T-cell (primary cell): ENCODE measurements around the gene ZDHHC7. TPM values are rescaled to one million over a fixed set of nuclear protein-coding genes. Genes with fewer than 3 reads are reported as not detected.

Source experiments
- ATAC-seq, 4 experiments: fragments of 200-7000 bp in 3 of 4; fragments of 150-1000 bp in 1 of 4; cut with Tn5 transposase; replicated peaks in 1 of 4; 1 replicate in 3 of 4; 2 replicates in 1 of 4; pipeline ENCODE4 v1.10.0; 2021; ENCODE audit warnings: moderate library complexity in 3 of 4, mild to moderate bottlenecking in 2 of 4, moderate number of reproducible peaks in 1 of 4
- CTCF ChIA-PET, 2 donors: fragments of 300-600 bp; sonication (Branson Sonifier 250); formaldehyde crosslinking; loops; one replicate each; lab custom pipeline; 2022; ENCODE audit warnings: antibody characterized with exemption in 2 of 2; lab: Charles Lee
- POLR2A ChIA-PET, 2 donors: fragments of 300-600 bp; sonication (Branson Sonifier 250); formaldehyde crosslinking; loops; one replicate each; lab custom pipeline; 2022; ENCODE audit warnings: antibody characterized with exemption in 2 of 2; lab: Charles Lee
- DNase-seq, 35 experiments: peaks; one replicate each; pipeline versions ENCODE4 v3.0.0 to v3.0.0-alpha.2; 2013 to 2023
- H3K27ac ChIP-seq: one replicate; pipeline ENCODE4 v1.5.1; 2013; ENCODE audit warnings: low read length
- H3K27me3 ChIP-seq, 2 experiments: replicated peaks in 1 of 2; 1 replicate in 1 of 2; 2 replicates in 1 of 2; pipeline versions ENCODE4 v1.6.1 to v1.7.0; 2013; ENCODE audit warnings: low read length in 1 of 2, mixed read lengths in 1 of 2; ENCODE audit not compliant: control insufficient read depth in 2 of 2, insufficient read depth in 2 of 2; ENCODE audit errors: extremely low read depth in 1 of 2
- H3K36me3 ChIP-seq, 2 donors: 1 replicate in 1 of 2; 2 replicates in 1 of 2; pipeline versions ENCODE4 v1.6.1 to v1.7.0; 2013; ENCODE audit warnings: low read length in 1 of 2; ENCODE audit not compliant: control insufficient read depth in 2 of 2, insufficient read depth in 1 of 2; ENCODE audit errors: extremely low read depth in 1 of 2
- H3K4me1 ChIP-seq, 2 experiments: 1 replicate in 1 of 2; 2 replicates in 1 of 2; pipeline versions ENCODE4 v1.6.1 to v1.7.0; 2013; ENCODE audit warnings: low read length in 2 of 2, mixed read lengths in 1 of 2; ENCODE audit not compliant: insufficient read depth in 2 of 2, control insufficient read depth in 1 of 2; ENCODE audit errors: extremely low read depth in 1 of 2
- H3K4me3 ChIP-seq, 2 donors: 1 replicate in 1 of 2; 2 replicates in 1 of 2; pipeline versions ENCODE4 v1.5.1 to v1.7.0; 2013; ENCODE audit warnings: mild to moderate bottlenecking in 2 of 2, low read length in 1 of 2, moderate library complexity in 1 of 2; ENCODE audit not compliant: control insufficient read depth in 1 of 2; ENCODE audit errors: extremely low read depth in 1 of 2
- H3K9me3 ChIP-seq: 2 replicates; pipeline ENCODE4 v1.7.0; 2013
- H3K27ac Mint-ChIP-seq, 2 donors: one replicate each; pipeline ENCODE4 v1.8.0; 2020 to 2021; ENCODE audit warnings: mild to moderate bottlenecking in 2 of 2, mixed read lengths in 2 of 2
- H3K27me3 Mint-ChIP-seq, 2 donors: one replicate each; pipeline ENCODE4 v1.8.0; 2021 to 2022; ENCODE audit warnings: mixed read lengths in 2 of 2
- H3K36me3 Mint-ChIP-seq: one replicate; pipeline ENCODE4 v1.8.0; 2021; ENCODE audit warnings: mixed read lengths
- H3K4me1 Mint-ChIP-seq, 3 donors: one replicate each; pipeline ENCODE4 v1.8.0; 2020 to 2022; ENCODE audit warnings: mixed read lengths in 3 of 3, mild to moderate bottlenecking in 1 of 3
- H3K4me3 Mint-ChIP-seq, 3 donors: one replicate each; pipeline ENCODE4 v1.8.0; 2020 to 2022; ENCODE audit warnings: mild to moderate bottlenecking in 3 of 3, mixed read lengths in 3 of 3, moderate library complexity in 3 of 3
- H3K9me3 Mint-ChIP-seq, 3 donors: one replicate each; pipeline ENCODE4 v1.8.0; 2020 to 2022; ENCODE audit warnings: mixed read lengths in 3 of 3
- WGBS: methylation state at CpG from one replicate; pipeline ENCODE4 v1.1.5; 2013; ENCODE audit warnings: missing lambda C conversion rate; ENCODE audit not compliant: insufficient coverage; 5-methylcytosine and 5-hydroxymethylcytosine counted together
- total RNA-seq, 35 experiments: library from RNA in 6 of 35; stranded (reverse) in 6 of 35; fragments of 120-200 nt in 1 of 35; gene quantifications; one replicate each; pipeline versions ENCODE4 v1.2.1 to v1.2.4 and lab custom pipeline; 2013 to 2026

Gene ZDHHC7
- total RNA-seq, 5 donors from 2014 or later (not counting 1 experiment from before 2014, with no cell fraction given) = 33.5 to 43.9 (median 38.7) TPM

DNA sequence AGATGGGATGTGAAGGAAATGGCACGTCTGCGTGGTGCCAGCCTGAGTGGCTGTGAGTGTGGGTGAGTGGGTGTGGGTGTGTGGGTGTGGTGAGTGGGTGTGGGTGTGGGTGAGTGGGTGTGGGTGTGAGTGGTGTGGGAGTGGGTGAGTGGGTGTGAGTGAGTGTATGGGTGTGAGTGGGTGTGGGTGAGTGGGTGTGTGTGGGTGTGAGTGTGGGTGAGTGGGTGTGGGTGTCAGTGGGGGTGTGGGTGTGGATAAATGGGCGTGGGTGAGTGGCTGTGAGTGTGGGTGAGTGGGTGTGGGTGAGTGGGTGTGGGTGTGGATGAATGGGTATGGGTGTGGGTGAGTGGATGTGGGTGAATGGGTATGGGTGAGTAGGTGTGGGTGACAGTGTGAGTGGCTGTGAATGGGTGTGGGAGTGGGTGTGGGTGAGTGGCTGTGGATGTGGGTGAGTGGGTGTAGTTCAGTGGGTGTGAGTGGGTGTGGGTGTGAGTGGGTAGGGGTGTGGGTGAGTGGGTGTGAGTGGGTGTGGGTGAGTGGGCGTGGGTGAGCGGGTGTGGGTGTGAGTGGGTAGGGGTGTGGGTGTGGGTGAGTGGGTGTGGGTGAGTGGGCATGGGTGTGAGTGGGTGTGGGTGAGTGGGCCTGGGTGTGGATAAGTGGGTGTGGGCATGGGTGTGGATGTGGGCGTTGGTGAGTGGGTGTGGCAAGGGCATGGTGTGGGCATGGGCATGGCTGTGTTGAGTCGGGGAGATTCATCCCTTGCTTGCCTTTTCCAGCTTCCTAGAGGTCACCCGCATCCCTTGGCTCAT, 80.8 kb downstream of the ZDHHC7 start:
- no peak overlapping the region for H3K27ac ChIP-seq
- Mint-ChIP-seq H3K36me3 (no peaks in the 10 kb centered on the region), H3K4me1 (peaks cover 0 to 8% (median 0%) of the 10 kb centered on the region in 3 donors), H3K27ac (no peak overlapping the region), H3K27me3 (no peaks in the 10 kb centered on the region), H3K4me3 (no peak overlapping the region), H3K9me3 (no peaks in the 10 kb centered on the region)
- no peaks in the 10 kb centered on the region for H3K9me3 ChIP-seq
- ATAC-seq = no peak
- peaks cover 0 to 9% of the 10 kb centered on the region in 2 experiments for H3K27me3 ChIP-seq
- no peak overlapping the region for H3K4me3 ChIP-seq
- no peaks in the 10 kb centered on the region for H3K36me3 ChIP-seq
- 68% methylated on average over 6 of the region's 8 CpGs for WGBS
- peak in 1 of 35 experiments; percentile 13 for DNase-seq
- no peaks in the 10 kb centered on the region for H3K4me1 ChIP-seq
- ChIA-PET POLR2A (no interaction called here), CTCF (interaction anchor here in 1 of 2 donors (0.6 to 0.7 kb wide), 2 partner anchors 119 to 280 kb away, joined by 3 read pairs; no protein-coding TSS in a partner anchor)

GRCh38 chr16:84929421-84930297, 81.7 kb downstream of the ZDHHC7 start:
- WGBS = 87% methylated on average over 35 of the region's 36 CpGs
- H3K27ac Mint-ChIP-seq = no peak overlapping the region
- H3K9me3 Mint-ChIP-seq = no peaks in the 10 kb centered on the region
- H3K27ac ChIP-seq = no peak overlapping the region
- H3K4me3 ChIP-seq = no peak overlapping the region
- no peaks in the 10 kb centered on the region for H3K27me3 Mint-ChIP-seq
- ChIA-PET POLR2A (no interaction called here), CTCF (no interaction called here)
- DNase-seq (no peak), ATAC-seq (no peak)
- no peaks in the 10 kb centered on the region for H3K36me3 Mint-ChIP-seq
- no peak overlapping the region for H3K4me3 Mint-ChIP-seq
- H3K27me3 ChIP-seq = peaks cover 0 to 17% of the 10 kb centered on the region in 2 experiments
- H3K4me1 ChIP-seq = no peaks in the 10 kb centered on the region
- H3K36me3 ChIP-seq = no peaks in the 10 kb centered on the region
- H3K4me1 Mint-ChIP-seq = peaks cover 0 to 8% (median 0%) of the 10 kb centered on the region in 3 donors
- no peaks in the 10 kb centered on the region for H3K9me3 ChIP-seq

DNA sequence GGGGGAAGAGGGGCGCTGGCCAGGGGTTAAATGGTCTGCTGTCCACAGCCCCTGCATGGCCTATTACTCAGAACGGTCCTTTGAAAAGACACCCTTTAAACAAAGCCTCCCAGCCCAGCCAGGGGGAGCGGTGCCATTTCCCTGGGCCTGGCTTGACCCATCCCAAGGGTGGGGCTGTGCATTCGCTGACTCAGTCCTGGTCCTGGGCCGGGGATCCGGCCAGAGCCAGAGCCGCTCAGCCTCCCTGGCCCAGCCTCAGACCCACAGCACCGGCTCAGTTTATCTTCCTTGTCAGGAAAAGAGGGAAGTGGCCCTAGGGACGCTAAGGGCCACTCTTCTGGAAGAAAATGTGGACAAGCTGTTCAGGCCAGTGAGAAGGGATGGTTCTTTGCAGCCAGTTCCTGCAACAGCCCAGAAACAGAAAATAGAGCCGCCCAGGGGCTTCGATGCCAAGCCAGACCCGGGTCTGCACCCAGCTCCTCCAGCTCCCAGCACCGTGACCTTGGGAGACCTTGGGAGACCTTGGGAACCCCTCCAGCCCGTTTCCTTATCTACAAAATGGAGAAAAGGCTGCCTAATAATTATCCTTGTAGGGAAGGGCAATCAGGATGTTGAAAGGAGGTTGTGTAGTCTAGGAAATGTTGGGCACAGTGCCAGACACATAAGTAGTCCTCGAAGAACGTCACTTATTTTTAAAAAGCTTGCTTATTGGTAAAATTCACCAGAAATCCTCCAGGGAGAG, 82.5 kb downstream of the ZDHHC7 start:
- Mint-ChIP-seq H3K36me3 (no peaks in the 10 kb centered on the region), H3K9me3 (no peaks in the 10 kb centered on the region), H3K27ac (no peak overlapping the region), H3K4me3 (no peak overlapping the region), H3K27me3 (no peaks in the 10 kb centered on the region), H3K4me1 (peaks cover 0 to 8% (median 0%) of the 10 kb centered on the region in 3 donors)
- Histone ChIP-seq H3K27me3 (peaks cover 0 to 15% of the 10 kb centered on the region in 2 experiments), H3K27ac (no peak overlapping the region), H3K36me3 (no peaks in the 10 kb centered on the region), H3K4me3 (no peak overlapping the region), H3K4me1 (no peaks in the 10 kb centered on the region), H3K9me3 (no peaks in the 10 kb centered on the region)
- no peak for DNase-seq
- 98% methylated on average over 8 of the region's 16 CpGs for WGBS
- ChIA-PET CTCF (interaction anchor here in 1 of 2 donors (0.6 kb wide), 2 partner anchors 23 to 418 kb away, joined by 3 to 6 read pairs; no protein-coding TSS in a partner anchor), POLR2A (no interaction called here)
- no peak for ATAC-seq

DNA sequence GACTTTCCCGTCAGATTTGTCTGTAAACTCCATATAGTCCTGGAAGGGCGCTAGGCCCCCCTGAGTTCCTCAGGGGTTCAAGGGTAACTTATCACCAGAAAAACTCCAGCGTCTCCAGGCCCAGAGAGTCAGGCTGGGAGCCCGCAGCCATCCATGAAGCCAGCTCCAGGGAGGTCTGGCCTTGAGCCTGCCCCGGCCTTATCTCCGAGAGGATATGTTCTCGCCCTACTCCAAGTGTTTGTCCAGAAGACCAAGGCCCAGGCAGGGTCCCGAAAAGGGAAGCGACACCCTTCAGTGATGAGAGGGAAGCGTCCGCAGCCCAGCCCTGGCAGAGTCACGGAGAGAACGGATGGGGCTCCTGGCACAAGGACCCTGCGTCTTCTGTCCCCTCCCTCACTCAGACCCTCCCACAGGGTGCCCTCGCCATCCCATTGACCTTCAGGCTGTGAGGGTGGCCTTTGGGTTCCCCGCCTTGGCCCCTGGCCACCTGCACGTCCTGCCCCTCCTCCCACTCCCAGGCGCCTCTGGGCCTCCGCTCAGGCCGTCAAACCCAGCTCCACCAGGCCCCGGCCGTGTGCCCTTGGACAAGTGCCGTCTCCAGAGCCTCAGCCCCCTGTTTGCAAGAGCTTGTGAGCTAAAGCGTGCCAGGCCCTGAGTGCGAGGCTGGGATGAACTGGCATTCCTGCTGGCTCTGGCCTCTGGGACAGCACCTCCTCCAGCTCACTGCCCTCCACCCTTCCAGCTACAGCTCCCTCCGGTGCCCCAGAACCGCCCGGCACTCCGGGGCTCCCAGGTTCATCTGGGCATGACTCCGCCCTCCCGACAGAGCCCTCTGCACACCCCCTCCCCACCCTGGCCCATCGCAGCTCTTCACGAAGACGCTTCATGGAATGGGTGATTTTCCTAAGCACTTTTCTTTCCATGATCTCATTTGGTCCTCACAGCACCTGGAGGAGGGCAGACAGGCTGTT, 83.4 kb downstream of the ZDHHC7 start:
- ChIA-PET CTCF (interaction anchor here (0.5 to 0.6 kb wide), 4 partner anchors 24 to 842 kb away, joined by 3 to 7 read pairs (median 5); no protein-coding TSS in a partner anchor), POLR2A (no interaction called here)
- H3K9me3 Mint-ChIP-seq = no peaks in the 10 kb centered on the region
- peaks cover 0 to 8% (median 0%) of the 10 kb centered on the region in 3 donors for H3K4me1 Mint-ChIP-seq
- no peaks in the 10 kb centered on the region for H3K36me3 ChIP-seq
- H3K4me3 ChIP-seq = no peak overlapping the region
- no peaks in the 10 kb centered on the region for H3K27me3 Mint-ChIP-seq
- H3K27ac ChIP-seq = no peak overlapping the region
- DNase-seq (no peak), ATAC-seq (no peak)
- H3K27ac Mint-ChIP-seq = no peak overlapping the region
- peaks cover 0 to 12% of the 10 kb centered on the region in 2 experiments for H3K27me3 ChIP-seq
- H3K36me3 Mint-ChIP-seq = no peaks in the 10 kb centered on the region
- no peak overlapping the region for H3K4me3 Mint-ChIP-seq
- H3K4me1 ChIP-seq = no peaks in the 10 kb centered on the region
- WGBS = 85% methylated on average over 26 of the region's 34 CpGs
- no peaks in the 10 kb centered on the region for H3K9me3 ChIP-seq

DNA sequence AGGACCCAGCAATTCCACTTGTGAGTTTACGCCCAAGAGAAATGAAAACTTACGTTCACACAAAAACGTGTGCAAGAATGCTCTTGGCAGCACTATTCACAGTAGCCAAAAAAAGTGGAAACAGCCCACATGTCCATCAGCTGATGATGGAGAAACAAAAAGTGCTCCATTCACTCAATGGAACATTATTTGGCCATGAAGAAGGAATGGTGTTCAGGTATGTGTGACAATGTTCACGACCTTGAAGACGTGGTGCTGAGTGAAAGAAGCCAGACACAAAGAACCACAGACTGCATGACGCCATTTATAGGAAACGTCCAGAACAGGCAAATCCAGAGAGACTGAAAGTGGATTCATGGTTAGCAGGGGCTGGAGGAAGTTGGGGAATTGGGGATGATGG, 84.9 kb downstream of the ZDHHC7 start:
- POLR2A ChIA-PET = no interaction called here
- 72% methylated on average over 3 of the region's 7 CpGs for WGBS
- H3K27me3 ChIP-seq = peaks cover 0 to 12% of the 10 kb centered on the region in 2 experiments
- no peaks in the 10 kb centered on the region for H3K36me3 ChIP-seq
- H3K4me3 Mint-ChIP-seq = no peak overlapping the region
- H3K27ac ChIP-seq = no peak overlapping the region
- H3K4me1 Mint-ChIP-seq = peaks cover 0 to 8% (median 0%) of the 10 kb centered on the region in 3 donors
- no peak for ATAC-seq
- CTCF ChIA-PET = interaction anchor here (0.5 to 2.1 kb wide), 5 partner anchors 14 to 397 kb away, joined by 3 to 6 read pairs (median 5); no protein-coding TSS in a partner anchor
- no peak for DNase-seq
- no peaks in the 10 kb centered on the region for H3K36me3 Mint-ChIP-seq
- H3K27me3 Mint-ChIP-seq = no peaks in the 10 kb centered on the region
- H3K27ac Mint-ChIP-seq = no peak overlapping the region
- no peak overlapping the region for H3K4me3 ChIP-seq
- no peaks in the 10 kb centered on the region for H3K9me3 Mint-ChIP-seq
- H3K9me3 ChIP-seq = no peaks in the 10 kb centered on the region
- no peaks in the 10 kb centered on the region for H3K4me1 ChIP-seq
